SKM-1 (cell line): ENCODE data around the gene FAXDC2.
"Not testable (repeated sequence)": the region's sequence is repeated elsewhere in the genome, so short reads cannot be mapped to it uniquely, and the experiment has no call there.

Source experiments
- DNase-seq: peaks from one replicate; lab custom pipeline; 2025; ENCODE audit not compliant: unreplicated experiment; lab: John Stamatoyannopoulos, UW

Gene FAXDC2

GRCh38 chr5:154862766-154863165 is 12.4 kb upstream of the FAXDC2 start:
- no peak for DNase-seq

- no peak for DNase-seq
Observed at GRCh38 chr5:154861946-154862345, 11.5 kb upstream of the FAXDC2 start.

GRCh38 chr5:154860765-154861164 is 10.4 kb upstream of the FAXDC2 start:
- no peak for DNase-seq

- DNase-seq = peak; percentile 16
Observed at GRCh38 chr5:154860123-154860522, 9.7 kb upstream of the FAXDC2 start.

GRCh38 chr5:154858972-154859871 is 8.8 kb upstream of the FAXDC2 start:
- peak; percentile 57 for DNase-seq

GRCh38 chr5:154858297-154858971 is 8.0 kb upstream of the FAXDC2 start, which contains the start of gene CNOT8:
Gene CNOT8 (plus strand): TSS chr5:154858627. CDS start chr5:154863279, 4,652 bp downstream.
- peak; percentile 96 for DNase-seq

GRCh38 chr5:154857530-154858296 is 7.3 kb upstream of the FAXDC2 start:
- DNase-seq = peak; percentile 96

- no peak for DNase-seq
Observed at GRCh38 chr5:154851351-154851750, 948 bp upstream of the FAXDC2 start.

GRCh38 chr5:154849791-154850201 is 607 bp downstream of the FAXDC2 start:
- no peak for DNase-seq

- no peak for DNase-seq
Observed at GRCh38 chr5:154849264-154849785, 1.1 kb downstream of the FAXDC2 start.

- no peak for DNase-seq
Observed at GRCh38 chr5:154844809-154845208, 5.6 kb downstream of the FAXDC2 start.

- no peak for DNase-seq
Observed at GRCh38 chr5:154842689-154843530, 7.5 kb downstream of the FAXDC2 start.

GRCh38 chr5:154841273-154841661 is 9.1 kb downstream of the FAXDC2 start:
- no peak for DNase-seq

- DNase-seq = no peak
Observed at GRCh38 chr5:154840435-154841272, 9.7 kb downstream of the FAXDC2 start.

GRCh38 chr5:154837009-154837901 is 13.1 kb downstream of the FAXDC2 start:
- no peak for DNase-seq

- DNase-seq = no peak
Observed at GRCh38 chr5:154836225-154836624, 14.2 kb downstream of the FAXDC2 start.

GRCh38 chr5:154835701-154836052 is 14.7 kb downstream of the FAXDC2 start:
- not testable (repeated sequence) for DNase-seq

- DNase-seq = no peak
Observed at GRCh38 chr5:154834053-154834452, 16.4 kb downstream of the FAXDC2 start.
